H1 (cell line): Measurements from ENCODE around the gene GLRX. TPM values are rescaled to one million over a fixed set of nuclear protein-coding genes. Genes with fewer than 3 reads are reported as not detected.

Source experiments
- CBX5 ChIP-seq: fragments of 300-800, 300-1000 bp; sonication (generic); IDR thresholded peaks from 2 replicates; pipeline ENCODE4 v1.7.1; 2016; ENCODE audit warnings: antibody characterized with exemption, low read length, low read depth
- CHD1 ChIP-seq: IDR thresholded peaks from 2 replicates; pipeline ENCODE4 v1.6.1; 2012; ENCODE audit warnings: low read depth, low read length, improper control_type of control experiment
- CTBP2 ChIP-seq: IDR thresholded peaks from 2 replicates; pipeline ENCODE4 v1.7.0; 2011; ENCODE audit warnings: borderline replicate concordance, mild to moderate bottlenecking, moderate library complexity, mixed read lengths, low read length; ENCODE audit not compliant: insufficient read depth, insufficient read length
- NANOG ChIP-seq: IDR thresholded peaks from 2 replicates; pipeline ENCODE4 v1.6.1; 2011; ENCODE audit warnings: low read length, low read depth, mild to moderate bottlenecking, inconsistent platforms; ENCODE audit not compliant: insufficient read depth, poor library complexity, severe bottlenecking
- RBBP5 ChIP-seq: IDR thresholded peaks from 2 replicates; pipeline ENCODE4 v1.7.1; 2012; ENCODE audit warnings: low read depth, mild to moderate bottlenecking, inconsistent platforms, low read length, moderate library complexity, borderline replicate concordance
- SP4 ChIP-seq: IDR thresholded peaks from 2 replicates; pipeline ENCODE4 v1.6.1; 2012; ENCODE audit warnings: low read length, inconsistent platforms
- polyA plus RNA-seq, 7 experiments: library from polyadenylated mRNA; depleted of rRNA in 3 of 7; stranded (reverse) in 5 of 7; unstranded in 2 of 7; fragments of >200 nt in 5 of 7; fragments of 200-250 nt in 2 of 7; gene quantifications; 1 replicate in 5 of 7; 2 replicates in 1 of 7; 4 replicates in 1 of 7; pipeline versions ENCODE4 v1.2.1 to v1.2.3, GENCODE V29; 2011 to 2013; ENCODE audit warnings: missing spikeins in 2 of 7, mixed read lengths in 2 of 7
- total RNA-seq: library from RNA; stranded (reverse); fragmentation: NEBNext Ultra II Directional; extraction: Animal tissue kit (Norgen Biotek cat#: 25700); gene quantifications from 2 replicates; pipeline ENCODE4 v1.2.1, GENCODE V29; 2021
- TF ChIP-seq, protein P1 (sequence below): fragments of 300-600 bp; sonication (generic); IDR thresholded peaks from 2 replicates; pipeline ENCODE4 v1.7.1; 2012; ENCODE audit warnings: low read length, moderate library complexity, mild to moderate bottlenecking, inconsistent platforms; ENCODE audit not compliant: insufficient replicate concordance
- TF ChIP-seq, protein P2 (sequence below): IDR thresholded peaks from 2 replicates; pipeline ENCODE4 v1.6.1; 2012; ENCODE audit warnings: low read length, inconsistent platforms

Gene GLRX
- total and polyA plus RNA-seq, 2 of the 8 experiments (the other 6 are each of a cell fraction or from before 2014, with no cell fraction given): 22.9 to 31.2 TPM

DNA sequence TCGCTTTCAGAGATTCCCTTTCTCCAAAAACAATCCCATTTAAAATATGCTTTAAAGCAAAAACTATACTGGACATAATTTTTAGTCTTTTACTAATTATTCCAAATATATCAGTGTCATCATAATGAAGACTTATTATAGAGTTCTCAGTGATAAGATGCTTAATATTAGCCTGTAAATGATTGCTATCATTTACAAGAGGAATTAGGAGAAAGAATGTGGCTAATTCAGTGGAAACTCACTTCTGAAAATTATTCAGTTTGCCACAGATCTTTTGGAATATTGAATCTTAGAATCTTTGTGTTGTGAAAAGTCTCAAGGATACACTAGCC is 24.7 kb upstream of the GLRX start (continued):
- TF ChIP-seq, protein P1, sequence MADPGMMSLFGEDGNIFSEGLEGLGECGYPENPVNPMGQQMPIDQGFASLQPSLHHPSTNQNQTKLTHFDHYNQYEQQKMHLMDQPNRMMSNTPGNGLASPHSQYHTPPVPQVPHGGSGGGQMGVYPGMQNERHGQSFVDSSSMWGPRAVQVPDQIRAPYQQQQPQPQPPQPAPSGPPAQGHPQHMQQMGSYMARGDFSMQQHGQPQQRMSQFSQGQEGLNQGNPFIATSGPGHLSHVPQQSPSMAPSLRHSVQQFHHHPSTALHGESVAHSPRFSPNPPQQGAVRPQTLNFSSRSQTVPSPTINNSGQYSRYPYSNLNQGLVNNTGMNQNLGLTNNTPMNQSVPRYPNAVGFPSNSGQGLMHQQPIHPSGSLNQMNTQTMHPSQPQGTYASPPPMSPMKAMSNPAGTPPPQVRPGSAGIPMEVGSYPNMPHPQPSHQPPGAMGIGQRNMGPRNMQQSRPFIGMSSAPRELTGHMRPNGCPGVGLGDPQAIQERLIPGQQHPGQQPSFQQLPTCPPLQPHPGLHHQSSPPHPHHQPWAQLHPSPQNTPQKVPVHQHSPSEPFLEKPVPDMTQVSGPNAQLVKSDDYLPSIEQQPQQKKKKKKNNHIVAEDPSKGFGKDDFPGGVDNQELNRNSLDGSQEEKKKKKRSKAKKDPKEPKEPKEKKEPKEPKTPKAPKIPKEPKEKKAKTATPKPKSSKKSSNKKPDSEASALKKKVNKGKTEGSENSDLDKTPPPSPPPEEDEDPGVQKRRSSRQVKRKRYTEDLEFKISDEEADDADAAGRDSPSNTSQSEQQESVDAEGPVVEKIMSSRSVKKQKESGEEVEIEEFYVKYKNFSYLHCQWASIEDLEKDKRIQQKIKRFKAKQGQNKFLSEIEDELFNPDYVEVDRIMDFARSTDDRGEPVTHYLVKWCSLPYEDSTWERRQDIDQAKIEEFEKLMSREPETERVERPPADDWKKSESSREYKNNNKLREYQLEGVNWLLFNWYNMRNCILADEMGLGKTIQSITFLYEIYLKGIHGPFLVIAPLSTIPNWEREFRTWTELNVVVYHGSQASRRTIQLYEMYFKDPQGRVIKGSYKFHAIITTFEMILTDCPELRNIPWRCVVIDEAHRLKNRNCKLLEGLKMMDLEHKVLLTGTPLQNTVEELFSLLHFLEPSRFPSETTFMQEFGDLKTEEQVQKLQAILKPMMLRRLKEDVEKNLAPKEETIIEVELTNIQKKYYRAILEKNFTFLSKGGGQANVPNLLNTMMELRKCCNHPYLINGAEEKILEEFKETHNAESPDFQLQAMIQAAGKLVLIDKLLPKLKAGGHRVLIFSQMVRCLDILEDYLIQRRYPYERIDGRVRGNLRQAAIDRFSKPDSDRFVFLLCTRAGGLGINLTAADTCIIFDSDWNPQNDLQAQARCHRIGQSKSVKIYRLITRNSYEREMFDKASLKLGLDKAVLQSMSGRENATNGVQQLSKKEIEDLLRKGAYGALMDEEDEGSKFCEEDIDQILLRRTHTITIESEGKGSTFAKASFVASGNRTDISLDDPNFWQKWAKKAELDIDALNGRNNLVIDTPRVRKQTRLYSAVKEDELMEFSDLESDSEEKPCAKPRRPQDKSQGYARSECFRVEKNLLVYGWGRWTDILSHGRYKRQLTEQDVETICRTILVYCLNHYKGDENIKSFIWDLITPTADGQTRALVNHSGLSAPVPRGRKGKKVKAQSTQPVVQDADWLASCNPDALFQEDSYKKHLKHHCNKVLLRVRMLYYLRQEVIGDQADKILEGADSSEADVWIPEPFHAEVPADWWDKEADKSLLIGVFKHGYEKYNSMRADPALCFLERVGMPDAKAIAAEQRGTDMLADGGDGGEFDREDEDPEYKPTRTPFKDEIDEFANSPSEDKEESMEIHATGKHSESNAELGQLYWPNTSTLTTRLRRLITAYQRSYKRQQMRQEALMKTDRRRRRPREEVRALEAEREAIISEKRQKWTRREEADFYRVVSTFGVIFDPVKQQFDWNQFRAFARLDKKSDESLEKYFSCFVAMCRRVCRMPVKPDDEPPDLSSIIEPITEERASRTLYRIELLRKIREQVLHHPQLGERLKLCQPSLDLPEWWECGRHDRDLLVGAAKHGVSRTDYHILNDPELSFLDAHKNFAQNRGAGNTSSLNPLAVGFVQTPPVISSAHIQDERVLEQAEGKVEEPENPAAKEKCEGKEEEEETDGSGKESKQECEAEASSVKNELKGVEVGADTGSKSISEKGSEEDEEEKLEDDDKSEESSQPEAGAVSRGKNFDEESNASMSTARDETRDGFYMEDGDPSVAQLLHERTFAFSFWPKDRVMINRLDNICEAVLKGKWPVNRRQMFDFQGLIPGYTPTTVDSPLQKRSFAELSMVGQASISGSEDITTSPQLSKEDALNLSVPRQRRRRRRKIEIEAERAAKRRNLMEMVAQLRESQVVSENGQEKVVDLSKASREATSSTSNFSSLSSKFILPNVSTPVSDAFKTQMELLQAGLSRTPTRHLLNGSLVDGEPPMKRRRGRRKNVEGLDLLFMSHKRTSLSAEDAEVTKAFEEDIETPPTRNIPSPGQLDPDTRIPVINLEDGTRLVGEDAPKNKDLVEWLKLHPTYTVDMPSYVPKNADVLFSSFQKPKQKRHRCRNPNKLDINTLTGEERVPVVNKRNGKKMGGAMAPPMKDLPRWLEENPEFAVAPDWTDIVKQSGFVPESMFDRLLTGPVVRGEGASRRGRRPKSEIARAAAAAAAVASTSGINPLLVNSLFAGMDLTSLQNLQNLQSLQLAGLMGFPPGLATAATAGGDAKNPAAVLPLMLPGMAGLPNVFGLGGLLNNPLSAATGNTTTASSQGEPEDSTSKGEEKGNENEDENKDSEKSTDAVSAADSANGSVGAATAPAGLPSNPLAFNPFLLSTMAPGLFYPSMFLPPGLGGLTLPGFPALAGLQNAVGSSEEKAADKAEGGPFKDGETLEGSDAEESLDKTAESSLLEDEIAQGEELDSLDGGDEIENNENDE: no peak
- TF ChIP-seq RBBP5: no peak
- no peak for TF ChIP-seq SP4
- no peak for TF ChIP-seq CHD1
- TF ChIP-seq NANOG: no peak
- TF ChIP-seq, protein P2, sequence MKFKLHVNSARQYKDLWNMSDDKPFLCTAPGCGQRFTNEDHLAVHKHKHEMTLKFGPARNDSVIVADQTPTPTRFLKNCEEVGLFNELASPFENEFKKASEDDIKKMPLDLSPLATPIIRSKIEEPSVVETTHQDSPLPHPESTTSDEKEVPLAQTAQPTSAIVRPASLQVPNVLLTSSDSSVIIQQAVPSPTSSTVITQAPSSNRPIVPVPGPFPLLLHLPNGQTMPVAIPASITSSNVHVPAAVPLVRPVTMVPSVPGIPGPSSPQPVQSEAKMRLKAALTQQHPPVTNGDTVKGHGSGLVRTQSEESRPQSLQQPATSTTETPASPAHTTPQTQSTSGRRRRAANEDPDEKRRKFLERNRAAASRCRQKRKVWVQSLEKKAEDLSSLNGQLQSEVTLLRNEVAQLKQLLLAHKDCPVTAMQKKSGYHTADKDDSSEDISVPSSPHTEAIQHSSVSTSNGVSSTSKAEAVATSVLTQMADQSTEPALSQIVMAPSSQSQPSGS: no peak
- no peak for TF ChIP-seq CTBP2
- no peak for TF ChIP-seq CBX5
- TF ChIP-seq, all 59 proteins: peak for 0
